ENCODE data around the gene KCNIP3.

- no peak for TF ChIP-seq CTCF (IDR thresholded peaks at IDR 0.05)
- TF ChIP-seq EZH2phosphoT487 (IDR thresholded peaks at IDR 0.05; ENCODE audit: borderline replicate concordance, low read depth) = no peak
- no peak for TF ChIP-seq POLR2AphosphoS5 (IDR thresholded peaks at IDR 0.05; ENCODE audit: low read depth, low read length)
- no peak for TF ChIP-seq YY1 (IDR thresholded peaks at IDR 0.05; ENCODE audit: low read depth)
- no peak for TF ChIP-seq FOSL2 (IDR thresholded peaks at IDR 0.05; ENCODE audit: borderline replicate concordance, low read depth)
Measured at GRCh38 chr2:95261602-95262001, 35.5 kb upstream of the KCNIP3 start.
